Tibial nerve (tissue), 4 donors: ENCODE measurements around the gene DGKH.

Experiments used
- EP300 ChIP-seq, 2 donors: sonication (generic); formaldehyde crosslinking; IDR thresholded peaks; one replicate each; pipeline ENCODE4 v1.6.1; 2017; ENCODE audit warnings: antibody characterized with exemption in 2 of 2, mild to moderate bottlenecking in 1 of 2
- POLR2A ChIP-seq, 2 donors: fragments of 450-650 bp; IDR thresholded peaks; one replicate each; pipeline ENCODE4 v1.6.1; 2017; ENCODE audit warnings: antibody characterized with exemption in 2 of 2, mild to moderate bottlenecking in 2 of 2, moderate library complexity in 2 of 2
- TF ChIP-seq, protein P1 (sequence below), 5 experiments: fragments of 200-600 bp in 3 of 5; fragments of 450-650 bp in 2 of 5; sonication (generic) in 3 of 5; IDR thresholded peaks; one replicate each; pipeline ENCODE4 v1.5.1; 2016 to 2019; ENCODE audit warnings: antibody characterized with exemption in 5 of 5, mild to moderate bottlenecking in 3 of 5, moderate library complexity in 2 of 5

DNA sequence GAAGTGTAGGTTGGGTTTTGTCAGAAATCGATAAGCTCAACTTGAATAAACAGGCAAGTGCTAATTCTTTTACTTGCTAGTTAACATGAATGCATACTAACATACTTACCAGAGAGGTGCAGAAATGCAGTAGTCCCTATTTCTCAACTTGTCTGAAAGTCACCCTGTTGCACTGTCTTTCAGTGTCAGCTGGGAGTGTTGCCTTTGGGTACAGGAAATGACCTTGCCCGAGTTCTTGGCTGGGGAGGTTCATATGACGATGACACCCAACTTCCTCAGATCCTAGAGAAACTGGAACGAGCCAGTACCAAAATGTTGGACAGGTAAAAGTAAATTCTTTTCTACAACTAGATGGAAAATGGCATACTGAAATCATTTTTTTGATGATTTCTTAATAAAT lies 120.0 kb downstream of the DGKH start:
- TF ChIP-seq, protein P1, sequence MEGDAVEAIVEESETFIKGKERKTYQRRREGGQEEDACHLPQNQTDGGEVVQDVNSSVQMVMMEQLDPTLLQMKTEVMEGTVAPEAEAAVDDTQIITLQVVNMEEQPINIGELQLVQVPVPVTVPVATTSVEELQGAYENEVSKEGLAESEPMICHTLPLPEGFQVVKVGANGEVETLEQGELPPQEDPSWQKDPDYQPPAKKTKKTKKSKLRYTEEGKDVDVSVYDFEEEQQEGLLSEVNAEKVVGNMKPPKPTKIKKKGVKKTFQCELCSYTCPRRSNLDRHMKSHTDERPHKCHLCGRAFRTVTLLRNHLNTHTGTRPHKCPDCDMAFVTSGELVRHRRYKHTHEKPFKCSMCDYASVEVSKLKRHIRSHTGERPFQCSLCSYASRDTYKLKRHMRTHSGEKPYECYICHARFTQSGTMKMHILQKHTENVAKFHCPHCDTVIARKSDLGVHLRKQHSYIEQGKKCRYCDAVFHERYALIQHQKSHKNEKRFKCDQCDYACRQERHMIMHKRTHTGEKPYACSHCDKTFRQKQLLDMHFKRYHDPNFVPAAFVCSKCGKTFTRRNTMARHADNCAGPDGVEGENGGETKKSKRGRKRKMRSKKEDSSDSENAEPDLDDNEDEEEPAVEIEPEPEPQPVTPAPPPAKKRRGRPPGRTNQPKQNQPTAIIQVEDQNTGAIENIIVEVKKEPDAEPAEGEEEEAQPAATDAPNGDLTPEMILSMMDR (IDR thresholded peaks at IDR 0.05): no peak
- no peak for TF ChIP-seq POLR2A (IDR thresholded peaks at IDR 0.05)
- no peak for TF ChIP-seq EP300 (IDR thresholded peaks at IDR 0.05)
